GM19240 (cell line): Measurements from ENCODE around the gene RPAP2.
A peak's percentile ranks its signal among the peaks of the same experiment; 100 is the strongest.
"Not testable (repeated sequence)": the region's sequence is repeated elsewhere in the genome, so short reads cannot be mapped to it uniquely, and the experiment has no call there.

Source experiments
- DNase-seq: peaks from one replicate; pipeline ENCODE4 v3.0.0; 2011; ENCODE audit warnings: low spot score; ENCODE audit not compliant: insufficient read length

RPAP2 gene

DNA sequence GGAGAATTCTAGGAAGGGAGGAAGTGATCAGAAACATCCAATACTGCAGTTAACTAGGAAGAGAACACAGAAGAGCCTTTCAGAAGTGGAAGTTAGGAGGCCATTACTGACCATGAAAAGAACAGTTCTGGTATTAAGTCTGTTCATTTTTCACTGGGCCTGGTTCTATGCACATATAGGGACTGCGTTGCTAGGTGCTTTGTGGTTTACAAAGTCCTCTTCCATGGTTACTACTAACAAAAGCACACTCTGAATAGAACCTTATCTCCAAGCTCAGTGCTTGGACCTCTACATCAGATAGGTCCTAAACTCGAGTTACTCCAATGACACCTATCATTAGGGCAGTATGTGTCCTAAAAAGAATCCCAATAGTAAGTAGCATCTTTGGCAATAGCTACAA, 75.4 kb downstream of the RPAP2 start:
- DNase-seq, result no peak

DNA sequence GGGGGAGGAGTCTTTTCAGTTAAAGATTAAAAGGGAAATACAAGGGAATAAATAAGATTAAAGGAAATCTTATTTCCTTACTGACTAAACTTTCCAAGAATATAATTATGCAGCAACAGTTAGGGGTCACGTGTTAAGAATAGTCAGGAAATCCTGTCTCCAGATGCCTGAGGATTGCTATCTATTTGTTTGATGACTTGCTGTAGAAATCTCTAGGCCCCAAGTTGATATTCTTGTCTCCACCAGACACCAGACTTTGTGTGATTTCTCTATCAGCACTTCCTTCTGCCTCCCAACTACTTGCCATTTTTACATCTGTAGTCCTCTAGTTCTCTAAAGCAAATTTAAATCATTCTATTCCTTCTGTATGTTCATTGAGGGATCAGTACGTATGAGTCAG, 77.5 kb downstream of the RPAP2 start:
- no peak for DNase-seq

DNA sequence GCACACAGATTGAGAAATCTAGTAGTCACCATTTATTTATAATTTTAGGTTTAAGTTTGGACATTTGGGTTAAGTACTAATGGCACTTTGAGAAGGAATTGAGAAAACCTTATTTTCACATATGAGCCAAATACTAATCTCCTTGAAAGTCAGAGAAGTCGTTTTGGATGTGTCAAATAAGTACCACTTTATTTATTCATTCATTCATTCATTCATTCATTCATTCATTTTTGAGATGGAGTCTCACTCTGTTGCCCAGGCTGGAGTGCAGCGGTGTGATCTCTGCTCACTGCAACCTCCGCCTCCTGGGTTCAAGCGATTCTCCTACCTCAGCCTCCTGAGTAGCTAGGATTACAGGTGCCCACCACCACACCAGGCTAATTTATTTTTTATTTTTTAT, 79.1 kb downstream of the RPAP2 start:
- not testable (repeated sequence) for DNase-seq

DNA sequence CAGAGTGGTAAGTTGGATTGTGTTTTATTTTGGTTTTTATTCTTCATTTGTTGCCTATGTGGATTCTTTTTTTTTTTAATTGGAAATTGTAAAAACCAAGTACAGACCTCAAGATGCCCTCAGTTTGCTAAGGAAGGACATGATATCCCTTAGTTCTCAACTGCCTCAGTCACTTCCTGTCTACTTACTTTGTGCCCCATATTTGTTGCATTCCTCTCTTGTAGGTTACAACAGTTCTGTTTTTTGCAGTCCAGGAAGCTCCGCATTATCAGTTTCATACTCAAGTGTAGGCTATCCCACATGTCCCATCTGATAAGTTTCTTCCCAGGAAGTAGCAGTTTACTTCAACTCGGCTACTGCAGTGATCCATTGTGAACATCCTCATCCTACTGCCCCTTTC, 82.0 kb downstream of the RPAP2 start:
- no peak for DNase-seq

DNA sequence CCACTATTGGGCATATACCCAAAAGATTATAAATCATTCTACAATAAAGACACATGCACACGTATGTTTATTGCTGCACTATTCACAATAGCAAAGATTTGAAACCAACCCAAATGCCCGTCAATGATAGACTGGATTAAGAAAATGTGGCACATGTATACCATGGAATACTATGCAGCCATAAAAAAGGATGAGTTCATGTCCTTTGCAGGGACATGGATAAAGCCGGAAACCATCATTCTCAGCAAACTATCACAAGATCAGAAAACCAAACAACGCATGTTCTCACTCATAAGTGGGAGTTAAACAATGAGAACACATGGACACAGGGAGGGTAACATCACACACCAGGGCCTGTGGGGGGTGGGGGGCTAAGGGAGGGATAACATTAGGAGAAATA, 95.1 kb downstream of the RPAP2 start:
- DNase-seq, result not testable (repeated sequence)

DNA sequence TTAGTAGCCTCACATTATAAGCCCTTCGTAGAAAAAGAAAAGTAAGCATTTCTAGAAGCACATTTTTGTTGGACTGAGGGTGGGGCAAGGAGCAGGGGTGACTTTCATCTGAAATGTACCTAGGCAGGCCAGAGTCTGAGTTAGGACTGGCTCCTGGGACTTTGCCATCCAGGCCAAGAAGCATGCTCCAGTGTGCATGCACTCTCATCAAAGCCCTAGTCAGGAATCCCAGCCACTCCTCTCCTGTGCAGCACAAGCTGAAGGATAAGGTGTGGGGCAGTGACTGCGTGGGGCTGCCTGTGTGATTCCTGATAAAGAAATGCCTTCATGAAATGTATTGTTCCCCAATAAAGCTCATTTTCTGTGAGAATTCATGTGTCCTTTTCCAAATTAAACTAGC, 99.7 kb downstream of the RPAP2 start:
- no peak for DNase-seq

DNA sequence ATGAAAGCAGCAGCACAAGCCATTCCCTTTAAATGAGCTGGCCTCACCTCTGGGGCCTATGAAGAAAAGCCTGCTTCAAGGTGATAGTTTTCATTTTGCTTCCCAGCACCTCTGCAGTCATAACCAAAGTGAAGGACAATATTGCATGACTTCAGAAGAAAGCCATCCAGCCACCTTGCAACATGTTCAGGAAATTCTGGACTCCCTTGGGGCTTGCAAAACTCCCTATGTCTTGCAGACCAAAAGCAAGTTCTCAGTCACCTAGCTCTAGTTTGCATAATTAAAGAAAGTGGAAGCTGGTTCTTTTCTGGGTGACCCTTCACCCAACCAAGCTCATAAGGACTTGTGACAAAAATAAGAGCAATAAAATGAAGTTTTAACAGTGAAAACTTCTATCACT, 100.2 kb downstream of the RPAP2 start:
- DNase-seq, result peak; percentile 16

DNA sequence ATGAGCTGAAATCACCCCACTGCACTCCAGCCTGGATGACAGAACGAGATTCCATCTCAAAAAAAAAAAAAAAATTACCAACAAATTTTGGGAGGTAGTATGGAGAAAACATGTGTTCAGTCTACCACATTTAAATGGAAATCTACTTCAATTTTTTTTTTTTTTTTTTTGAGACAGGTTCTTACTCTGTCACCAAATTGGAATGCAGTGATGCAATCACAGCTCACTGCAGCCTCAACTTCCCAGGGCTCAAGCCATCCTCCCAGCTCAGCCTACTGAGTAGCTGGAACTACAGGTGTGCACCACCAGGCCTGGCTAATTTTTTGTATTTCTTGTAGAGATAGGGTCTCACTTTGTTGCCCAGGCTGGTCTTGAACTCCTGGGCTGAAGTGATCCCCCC, 105.8 kb downstream of the RPAP2 start:
- no peak for DNase-seq

DNA sequence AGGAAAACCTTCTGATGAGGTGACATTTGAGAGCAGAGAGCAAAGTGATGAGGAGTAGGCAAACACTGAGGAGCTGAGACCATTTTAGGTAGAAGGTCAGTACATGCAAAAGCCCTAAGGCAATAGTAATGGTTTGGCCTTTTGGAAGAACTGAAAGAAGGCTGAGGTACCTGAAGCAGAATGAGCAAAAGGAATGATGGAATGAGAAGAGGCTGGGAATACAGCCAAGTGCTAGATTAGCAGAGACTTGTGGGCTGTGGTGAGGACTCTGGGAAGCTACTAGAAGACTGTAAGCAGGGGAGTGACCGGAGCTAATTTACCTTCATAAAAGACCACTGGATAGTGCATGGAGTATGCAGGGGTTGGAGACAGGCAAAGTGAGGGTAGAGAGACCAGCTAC, 110.0 kb downstream of the RPAP2 start:
- no peak for DNase-seq

DNA sequence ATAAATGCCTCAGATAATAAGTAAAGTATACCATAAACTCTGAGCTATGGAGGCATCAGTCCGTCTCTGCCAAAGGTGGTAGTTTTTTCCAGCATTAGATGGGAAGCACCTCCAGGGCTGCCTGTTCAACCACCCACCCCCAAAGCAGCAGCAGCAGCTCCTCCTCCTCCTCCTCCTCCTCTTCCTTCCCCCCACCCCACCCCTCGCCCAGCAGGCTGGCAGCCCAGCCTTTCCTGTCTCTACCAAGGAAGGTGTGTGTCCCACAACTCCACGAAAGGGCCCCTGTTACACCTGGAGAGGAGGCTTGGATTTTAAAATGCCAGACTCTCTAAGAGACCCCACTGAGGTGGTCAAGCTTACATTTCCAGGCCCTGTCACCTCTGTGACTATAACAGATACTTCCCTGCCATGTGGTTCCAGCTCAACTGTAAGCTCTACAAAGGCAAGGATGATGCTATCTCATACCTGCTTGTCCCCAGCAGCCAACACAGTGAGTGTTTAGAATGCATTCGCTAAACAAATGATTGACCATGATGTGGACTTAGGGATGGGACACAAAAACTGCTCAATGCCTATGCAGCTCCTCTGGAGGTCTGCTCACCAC, 111.2 kb downstream of the RPAP2 start:
- DNase-seq, result no peak

DNA sequence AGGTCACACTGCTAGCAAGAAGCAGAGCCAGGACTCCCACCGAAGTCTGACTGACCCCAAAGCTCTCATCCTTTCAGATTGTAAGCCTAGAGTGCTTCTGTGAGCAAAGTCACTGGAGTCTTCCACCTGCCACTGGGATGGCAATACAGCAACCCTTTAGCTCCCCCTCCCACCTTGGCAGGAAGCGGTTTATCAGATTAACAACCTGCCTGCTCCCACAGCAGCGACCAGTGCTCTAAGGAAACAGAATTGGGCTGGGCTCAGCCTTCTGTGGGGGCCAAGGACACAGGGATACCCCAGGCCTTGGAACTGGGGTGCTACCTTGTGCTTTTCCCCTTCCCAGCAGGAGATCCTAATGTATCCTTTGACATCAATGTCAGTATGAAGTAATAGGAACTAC, 111.8 kb downstream of the RPAP2 start:
- no peak for DNase-seq

DNA sequence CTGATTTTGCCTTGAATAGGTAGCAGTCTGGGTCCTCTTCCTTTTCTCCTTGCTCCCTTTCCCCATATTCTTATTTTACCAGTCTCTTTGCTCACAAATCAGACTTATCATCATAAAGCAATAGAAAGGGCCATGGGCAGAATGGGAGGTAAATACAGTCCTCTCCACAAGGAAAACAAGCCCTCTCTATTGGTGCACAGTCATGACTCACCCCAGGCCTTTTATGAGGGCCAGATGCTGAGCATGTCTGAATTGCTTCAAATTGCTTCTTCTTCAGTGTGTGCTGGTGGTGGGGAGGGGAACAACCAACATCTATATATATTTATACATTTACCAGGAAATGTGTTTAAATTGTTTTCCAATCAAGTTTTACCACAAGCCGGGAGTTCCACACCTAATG, 112.7 kb downstream of the RPAP2 start:
- DNase-seq, result no peak

DNA sequence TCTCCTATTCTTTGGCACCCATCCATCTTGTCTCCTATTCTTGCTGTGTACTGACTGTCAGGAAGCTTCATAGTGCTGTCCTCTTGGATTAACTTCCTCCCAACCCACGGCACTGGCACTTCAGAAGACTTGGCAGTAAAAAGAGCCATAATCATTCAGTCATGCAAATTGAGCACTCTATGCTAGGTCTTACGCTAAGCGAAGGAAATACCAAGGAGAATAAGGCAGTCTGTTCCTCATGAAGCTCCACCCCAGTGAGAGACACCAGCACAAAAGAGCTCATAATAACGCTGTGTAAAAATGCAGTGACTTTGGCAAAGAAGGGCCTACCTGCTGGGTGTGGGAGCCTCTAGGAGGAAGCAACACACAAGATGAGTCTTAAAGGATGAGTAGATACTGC, 120.8 kb downstream of the RPAP2 start:
- DNase-seq, result no peak

DNA sequence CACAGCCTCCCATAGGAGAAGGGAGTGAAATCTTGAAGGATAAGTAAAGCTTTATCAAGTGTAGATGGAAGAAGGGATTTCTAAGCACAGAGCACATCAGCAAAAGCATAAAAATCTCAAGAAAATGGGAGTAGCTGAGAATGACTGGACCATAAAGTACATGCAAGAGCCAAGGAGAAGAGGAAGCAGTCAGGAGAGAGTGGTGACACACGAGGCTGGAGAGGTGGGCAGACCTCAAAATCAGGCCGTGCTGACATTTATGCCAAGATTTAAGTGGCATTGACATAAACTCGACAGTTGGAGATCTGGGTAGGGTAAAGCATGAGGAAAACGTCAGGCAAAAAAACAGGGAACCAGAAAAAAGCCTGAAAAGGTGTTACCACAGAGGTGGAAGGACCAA, 125.5 kb downstream of the RPAP2 start:
- DNase-seq, result no peak

DNA sequence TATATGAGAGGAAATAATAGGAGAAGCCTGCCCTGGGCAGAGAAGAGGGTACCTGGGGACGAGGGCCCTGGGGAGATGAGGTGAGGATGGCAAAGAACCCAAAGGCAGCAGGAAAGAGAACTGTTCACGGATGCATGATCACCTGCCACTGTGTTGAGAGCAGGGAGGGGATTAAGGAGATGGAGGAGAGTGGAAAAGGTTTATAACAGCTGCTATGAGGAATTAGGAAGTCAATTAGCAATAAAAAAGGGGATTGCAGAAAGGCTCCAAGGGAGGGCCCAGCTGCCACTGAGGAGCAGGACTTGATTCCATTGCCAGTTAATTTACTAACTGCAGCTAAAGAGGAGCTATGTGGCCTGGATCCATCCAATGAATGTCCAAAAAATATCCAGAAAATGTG, 126.8 kb downstream of the RPAP2 start:
- no peak for DNase-seq

DNA sequence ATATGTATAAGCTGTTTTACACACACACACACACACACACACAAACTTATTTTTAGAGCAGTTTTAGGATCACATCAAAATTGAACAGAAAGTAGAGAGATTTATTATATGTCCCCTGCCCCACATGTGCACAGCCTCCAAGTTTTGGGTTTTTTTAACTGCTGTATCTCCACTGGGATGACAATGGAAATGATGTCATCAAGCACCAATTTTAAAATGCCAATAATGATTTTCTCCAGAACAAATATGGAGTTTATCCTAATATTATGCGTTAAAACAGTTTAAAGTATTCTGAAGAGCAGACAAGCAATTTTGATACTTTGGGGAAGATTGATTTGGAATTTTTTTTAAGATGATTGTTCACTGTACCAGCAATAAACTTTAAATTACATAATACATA, 131.2 kb downstream of the RPAP2 start:
- DNase-seq, result no peak

DNA sequence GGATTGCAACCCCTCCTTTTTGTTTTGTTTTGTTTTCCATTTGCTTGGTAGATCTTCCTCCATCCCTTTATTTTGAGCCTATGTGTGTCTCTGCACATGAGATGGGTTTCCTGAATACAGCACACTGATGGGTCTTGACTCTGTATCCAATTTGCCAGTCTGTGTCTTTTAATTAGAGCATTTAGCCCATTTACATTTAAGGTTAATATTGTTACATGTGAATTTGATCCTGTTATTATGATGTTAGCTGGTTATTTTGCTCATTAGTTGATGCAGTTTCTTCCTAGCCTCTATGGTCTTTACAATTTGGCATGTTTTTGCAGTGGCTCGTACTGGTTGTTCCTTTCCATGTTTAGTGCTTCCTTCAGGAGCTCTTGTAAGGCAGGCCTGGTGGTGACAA, 135.7 kb downstream of the RPAP2 start:
- not testable (repeated sequence) for DNase-seq

DNA sequence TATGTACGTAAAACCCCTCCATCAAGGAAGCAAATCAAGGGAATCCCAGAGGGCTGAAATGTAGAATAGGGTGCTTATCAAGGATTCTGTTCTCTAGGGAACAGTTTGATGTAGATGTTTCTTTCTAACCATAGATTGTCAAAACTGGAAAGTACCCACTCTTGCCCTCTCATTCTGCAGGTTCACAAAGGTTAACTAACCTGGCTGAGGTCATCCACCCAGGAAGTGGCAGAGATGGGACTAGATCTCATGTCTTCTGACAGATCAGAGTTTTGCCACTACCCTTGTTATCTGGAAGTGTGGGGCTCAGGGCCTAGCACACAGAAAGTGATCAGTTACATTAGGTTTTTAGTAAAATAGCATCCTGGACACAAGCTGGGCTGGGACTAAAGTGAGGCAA, 140.4 kb downstream of the RPAP2 start:
- no peak for DNase-seq

DNA sequence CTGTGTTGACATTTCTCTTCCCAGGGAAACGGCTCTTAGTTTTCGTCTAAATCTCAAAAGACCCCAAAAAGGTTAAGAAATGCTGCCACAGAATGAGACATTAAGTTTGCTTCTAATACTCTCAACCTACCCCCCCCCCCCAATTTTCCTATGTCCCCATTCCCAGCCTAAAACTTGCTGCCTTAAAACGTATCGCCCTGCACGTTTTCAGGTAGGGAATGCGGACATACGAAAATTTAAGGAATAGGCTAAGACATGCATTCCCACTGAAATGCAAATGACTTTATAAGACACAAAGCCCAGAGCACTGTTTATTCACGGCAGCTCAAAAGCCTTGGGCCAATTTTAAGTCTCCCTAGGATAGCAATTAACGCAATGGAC, 142.4 kb downstream of the RPAP2 start:
- no peak for DNase-seq

DNA sequence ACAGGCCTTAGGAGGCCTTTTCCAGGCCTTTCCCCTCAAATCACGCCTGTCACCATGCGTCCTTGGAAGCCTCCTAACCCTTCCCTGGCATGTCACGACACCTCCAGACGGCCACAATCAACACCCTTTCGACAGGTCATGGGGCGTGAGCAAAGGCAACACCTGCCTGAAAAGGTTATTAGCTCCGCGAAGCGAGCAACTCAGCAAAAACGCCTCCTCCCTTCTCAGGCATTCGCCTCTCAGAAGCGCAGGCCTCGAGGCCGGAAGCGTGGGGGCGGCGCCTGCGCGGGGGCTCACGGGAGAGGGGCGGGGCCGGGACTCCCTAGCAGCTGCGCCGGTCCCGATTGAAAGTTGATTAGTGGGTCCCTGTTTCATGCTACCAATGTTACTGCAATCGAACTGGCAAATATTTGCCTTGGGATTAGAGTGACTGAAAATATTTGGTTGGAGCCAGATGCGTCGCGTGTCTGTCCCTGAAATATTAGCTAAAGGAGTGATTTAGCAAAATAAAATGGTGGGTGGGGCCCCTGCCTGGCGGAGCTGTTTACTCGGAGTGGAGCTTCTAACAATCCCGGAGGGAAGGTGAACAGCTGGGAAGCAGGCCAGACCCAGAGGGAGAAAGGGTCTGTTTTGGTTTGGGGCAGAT, 143.0 kb downstream of the RPAP2 start:
- DNase-seq, result no peak

DNA sequence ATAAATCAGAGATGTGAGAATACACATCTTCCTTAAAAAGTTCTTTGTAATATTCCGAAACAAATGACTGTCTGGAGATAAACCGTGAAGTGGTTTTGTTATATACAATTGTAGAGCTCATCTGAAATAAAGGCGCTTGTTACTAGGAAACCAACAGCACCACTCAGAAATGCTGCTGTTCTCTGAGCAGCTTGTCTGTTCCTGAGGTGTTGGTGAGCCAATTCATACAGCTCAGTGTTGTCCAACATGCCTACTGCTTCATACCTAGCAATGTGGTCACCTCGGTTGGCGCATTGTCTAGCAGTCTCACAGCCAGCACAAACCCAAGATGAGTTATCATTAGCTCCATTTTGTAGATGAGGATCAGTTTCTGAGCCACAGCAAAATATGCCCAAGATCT, 143.5 kb downstream of the RPAP2 start:
- no peak for DNase-seq

DNA sequence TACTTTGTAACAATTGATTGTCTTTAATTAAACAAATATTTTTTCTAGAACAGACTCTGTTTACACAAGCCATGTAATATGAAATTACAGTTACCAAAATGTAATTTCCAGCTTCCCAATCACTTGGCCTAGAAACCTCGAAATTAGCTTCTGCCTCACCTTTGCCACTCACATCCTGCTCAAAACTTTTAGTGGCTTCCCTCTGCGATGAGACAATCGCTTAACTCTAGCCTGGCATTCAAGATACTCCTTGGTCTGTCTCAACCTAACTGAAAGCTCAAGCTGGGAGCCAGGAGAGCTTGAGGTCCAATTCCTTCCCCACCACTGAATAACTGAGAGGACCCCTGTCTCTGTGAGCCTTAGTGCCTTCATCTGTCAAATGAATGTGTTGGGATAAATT, 145.0 kb downstream of the RPAP2 start:
- DNase-seq, result no peak

DNA sequence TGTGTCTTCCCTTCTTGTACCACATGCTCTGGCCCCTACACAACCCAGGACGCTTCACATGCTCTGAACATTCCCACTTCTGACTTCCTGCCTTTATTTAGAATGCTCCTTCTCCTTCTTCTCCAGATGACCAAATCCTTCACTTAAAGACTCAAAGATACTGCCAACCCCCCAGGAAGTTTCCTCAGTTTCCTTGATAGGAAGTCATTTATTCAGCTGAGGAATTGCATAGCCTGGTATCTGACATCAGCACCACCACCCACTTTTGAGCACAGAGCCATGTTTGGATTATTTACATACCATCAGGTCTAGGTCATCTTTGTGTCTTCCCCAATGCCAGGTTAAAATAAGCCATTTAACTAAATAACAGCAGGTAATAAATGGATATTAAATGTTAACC, 145.5 kb downstream of the RPAP2 start:
- no peak for DNase-seq

DNA sequence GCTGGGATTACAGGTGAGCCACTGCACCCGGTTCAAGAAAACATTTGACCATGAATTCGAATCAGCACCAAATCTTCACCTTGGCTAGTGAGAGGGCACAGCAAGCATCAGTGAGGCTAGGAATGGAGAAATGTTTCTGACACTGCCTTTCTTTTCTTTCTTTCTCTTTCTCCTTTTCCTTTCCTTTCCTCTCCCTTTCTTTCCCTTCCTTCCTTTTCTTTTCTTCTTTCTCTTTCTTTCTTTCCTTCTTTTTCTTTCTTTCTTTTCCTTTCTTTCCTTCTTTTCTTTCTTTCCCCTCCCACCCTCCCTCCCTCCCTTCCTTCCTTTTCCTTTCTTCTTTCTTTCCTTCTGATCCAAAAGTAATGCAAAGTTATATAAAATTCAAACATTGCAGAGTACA, 147.0 kb downstream of the RPAP2 start:
- DNase-seq, result no peak
